HCT116 (cell line): ENCODE results near the gene CEP41. TPM values are rescaled to one million over a fixed set of nuclear protein-coding genes. Genes with fewer than 3 reads are reported as not detected.

ENCODE experiments used
- ATAC-seq: fragments of 200-7000 bp; cut with Tn5 transposase; 2 replicates; pipeline ENCODE4 v1.9.1; 2020; ENCODE audit warnings: mild to moderate bottlenecking, moderate library complexity
- BruUV-seq: library from RNA; stranded (reverse); fragments of 400-500 nt; replicated peaks from 2 replicates; lab custom pipeline; 2021; lab: Mats Ljungman, UMichigan
- CTCF ChIA-PET: fragments of 300-600 bp; sonication (Branson Sonifier 250); formaldehyde crosslinking; loops from one replicate; lab custom pipeline; 2021; ENCODE audit warnings: antibody characterized with exemption; lab: Charles Lee
- POLR2A ChIA-PET: fragments of 300-600, 350-600 bp; sonication (Branson Sonifier 250); formaldehyde crosslinking; loops from one replicate; lab custom pipeline; 2021; ENCODE audit warnings: antibody characterized with exemption; lab: Charles Lee
- RAD21 ChIA-PET, 2 experiments: fragments of 300-600 bp; sonication (Branson Sonifier 250); formaldehyde crosslinking; loops; one replicate each; lab custom pipeline; 2023; ENCODE audit warnings: low total read pairs in 2 of 2; ENCODE audit not compliant: uncharacterized antibody in 2 of 2, unreplicated experiment in 2 of 2, low non-redundant PET in 1 of 2; lab: Charles Lee
- DNase-seq: peaks from one replicate; pipeline ENCODE4 v3.0.0-alpha.2; 2010; ENCODE audit warnings: low read depth, low spot score
- H2AFZ ChIP-seq: fragments of 200-600 bp; shearing (Covaris generic), sonication (generic); 2 replicates; pipeline ENCODE4 v1.6.1; 2017; ENCODE audit warnings: low read depth, mixed run types, mixed read lengths, antibody characterized with exemption, low read length; ENCODE audit not compliant: poor library complexity, severe bottlenecking
- H3K27ac ChIP-seq: 2 replicates; pipeline ENCODE4 v1.5.1; 2012; ENCODE audit warnings: low read depth, low read length
- H3K27me3 ChIP-seq: fragments of 200-600 bp; sonication (generic); 2 replicates; pipeline ENCODE4 v1.6.1; 2016; ENCODE audit warnings: mixed run types, low read length, mixed read lengths; ENCODE audit not compliant: insufficient read depth
- H3K36me3 ChIP-seq, 2 experiments: fragments of 200-500 bp in 1 of 2; fragments of 200-600 bp in 1 of 2; sonication (Bioruptor generic) in 1 of 2; sonication (generic) in 1 of 2; 2 replicates each; pipeline versions ENCODE4 v1.5.1 to v1.6.1; 2014 to 2016; ENCODE audit warnings: low read length in 2 of 2, inconsistent platforms in 1 of 2, mixed read lengths in 1 of 2, mixed run types in 1 of 2; ENCODE audit not compliant: insufficient read depth in 2 of 2, control insufficient read depth in 1 of 2
- H3K4me1 ChIP-seq, 2 experiments: fragments of 200-600 bp in 1 of 2; sonication (generic) in 1 of 2; 2 replicates each; pipeline versions ENCODE4 v1.5.1 to v1.6.1; 2012 to 2017; ENCODE audit warnings: low read length in 2 of 2, inconsistent platforms in 1 of 2, mild to moderate bottlenecking in 1 of 2, mixed read lengths in 1 of 2, mixed run types in 1 of 2, moderate library complexity in 1 of 2; ENCODE audit not compliant: insufficient read depth in 2 of 2, control insufficient read depth in 1 of 2
- H3K4me2 ChIP-seq: fragments of 200-600 bp; sonication (generic); 2 replicates; pipeline ENCODE4 v1.6.1; 2017; ENCODE audit warnings: mixed run types, low read length, mixed read lengths
- H3K4me3 ChIP-seq, 2 experiments: fragments of 200-600 bp in 1 of 2; sonication (generic) in 1 of 2; replicated peaks in 1 of 2; 2 replicates each; pipeline ENCODE4 v1.5.1; 2011 to 2016; ENCODE audit warnings: low read length in 2 of 2, control low read depth in 1 of 2, low read depth in 1 of 2, mild to moderate bottlenecking in 1 of 2, mixed read lengths in 1 of 2, mixed run types in 1 of 2
- H3K79me2 ChIP-seq: fragments of 200-600 bp; sonication (generic); 2 replicates; pipeline ENCODE4 v1.6.1; 2017; ENCODE audit warnings: mild to moderate bottlenecking, mixed run types, low read length, moderate library complexity, mixed read lengths; ENCODE audit not compliant: insufficient read depth
- H3K9ac ChIP-seq: fragments of 200-600 bp; sonication (generic); 2 replicates; pipeline ENCODE4 v1.6.1; 2016; ENCODE audit warnings: low read length, mixed read lengths
- H3K9me2 ChIP-seq: fragments of 200-600 bp; sonication (generic), shearing (Covaris generic); 2 replicates; pipeline ENCODE4 v1.6.1; 2017; ENCODE audit warnings: mixed run types, mild to moderate bottlenecking, moderate library complexity; ENCODE audit not compliant: insufficient read depth
- H3K9me3 ChIP-seq, 2 experiments: fragments of 200-500 bp in 1 of 2; fragments of 200-600 bp in 1 of 2; sonication (Bioruptor generic) in 1 of 2; sonication (generic) in 1 of 2; 2 replicates each; pipeline ENCODE4 v1.6.1; 2014 to 2017; ENCODE audit warnings: low read length in 2 of 2, mixed read lengths in 2 of 2, inconsistent platforms in 1 of 2, low read depth in 1 of 2, mild to moderate bottlenecking in 1 of 2, mixed run types in 1 of 2, moderate library complexity in 1 of 2; ENCODE audit not compliant: control insufficient read depth in 1 of 2, insufficient read depth in 1 of 2
- H4K20me1 ChIP-seq: fragments of 200-600 bp; sonication (generic), shearing (Covaris generic); 2 replicates; pipeline ENCODE4 v1.6.1; 2017; ENCODE audit warnings: mixed run types, mild to moderate bottlenecking, moderate library complexity; ENCODE audit not compliant: insufficient read depth
- CEBPB ChIP-seq: IDR thresholded peaks from 2 replicates; pipeline ENCODE4 v1.6.1; 2012; ENCODE audit warnings: low read depth
- CTCF ChIP-seq, 3 experiments: fragments of 200-600 bp in 1 of 3; sonication (generic) in 1 of 3; IDR thresholded peaks in 2 of 3; conservative IDR thresholded peaks in 1 of 3; 2 replicates each; pipeline ENCODE4 v1.5.1; 2012 to 2017; ENCODE audit warnings: low read depth in 2 of 3, low read length in 2 of 3, antibody characterized with exemption in 1 of 3, borderline replicate concordance in 1 of 3, control low read depth in 1 of 3, mild to moderate bottlenecking in 1 of 3, mixed read lengths in 1 of 3, mixed run types in 1 of 3, moderate library complexity in 1 of 3; ENCODE audit not compliant: insufficient read depth in 1 of 3
- EGR1 ChIP-seq: IDR thresholded peaks from 2 replicates; pipeline ENCODE4 v1.6.1; 2012; ENCODE audit warnings: low read depth
- EZH2 ChIP-seq: fragments of 200-600 bp; sonication (generic); IDR thresholded peaks from 2 replicates; pipeline ENCODE4 v1.6.1; 2017; ENCODE audit warnings: antibody characterized with exemption, mixed run types
- JUND ChIP-seq: IDR thresholded peaks from 2 replicates; pipeline ENCODE4 v1.6.1; 2012
- MAX ChIP-seq: IDR thresholded peaks from 2 replicates; pipeline ENCODE4 v1.6.1; 2012
- RAD21 ChIP-seq: IDR thresholded peaks from 2 replicates; pipeline ENCODE4 v1.6.1; 2012; ENCODE audit warnings: low read depth, mild to moderate bottlenecking
- SP1 ChIP-seq: IDR thresholded peaks from 2 replicates; pipeline ENCODE4 v1.6.1; 2012; ENCODE audit warnings: low read depth
- SRF ChIP-seq: IDR thresholded peaks from 2 replicates; pipeline ENCODE4 v1.6.1; 2012; ENCODE audit warnings: low read depth
- TCF7L2 ChIP-seq: IDR thresholded peaks from 2 replicates; pipeline ENCODE4 v1.7.0; 2011; ENCODE audit warnings: borderline replicate concordance, inconsistent platforms; ENCODE audit not compliant: insufficient read depth, insufficient read length; ENCODE audit errors: extremely low read depth
- ZBTB33 ChIP-seq: IDR thresholded peaks from 2 replicates; pipeline ENCODE4 v1.6.1; 2011; ENCODE audit warnings: mild to moderate bottlenecking, low read length, moderate library complexity; ENCODE audit not compliant: insufficient replicate concordance; ENCODE audit errors: extremely low read depth
- ZFX ChIP-seq: fragments of 450-650 bp; IDR thresholded peaks from 2 replicates; pipeline ENCODE4 v1.6.1; 2017
- intact Hi-C: fragments of 100-400 bp; cut with micrococcal nuclease; formaldehyde crosslinking; loops from 2 replicates; pipeline ENCODE4 v1.10.0; 2022
- total RNA-seq: library from RNA; stranded (reverse); gene quantifications from one replicate; pipeline ENCODE4 v1.2.1, GENCODE V29; 2021; ENCODE audit not compliant: unreplicated experiment

Gene CEP41
- total RNA-seq, 1 experiment from 2014 or later = 13.6 TPM

- Histone ChIP-seq H3K4me3 (no peak overlapping the region), H3K27me3 (no peaks in the 10 kb centered on the region)
- POLR2A ChIA-PET = interaction anchor here (1.2 kb wide), 1 partner anchor 9 kb away, joined by 3 read pairs; no protein-coding TSS in a partner anchor
These were observed 39.7 kb downstream of the CEP41 start for GRCh38 chr7:130401101-130401500.

More at GRCh38 chr7:130401101-130401500, 39.7 kb downstream of the CEP41 start:
- H3K4me2 ChIP-seq = no peak overlapping the region
- BruUV-seq = no TSS peak
- ATAC-seq = no peak
- no peak overlapping the region for H2AFZ ChIP-seq
- H3K4me1 ChIP-seq = no peaks in the 10 kb centered on the region
- ChIA-PET RAD21 (no interaction called here), CTCF (no interaction called here)
- no peaks in the 10 kb centered on the region for H4K20me1 ChIP-seq
- intact Hi-C loops = no loop called here
- no peak overlapping the region for H3K27ac ChIP-seq
- H3K79me2 ChIP-seq = no peaks in the 10 kb centered on the region
- H3K9ac ChIP-seq = no peak overlapping the region
- no peak for DNase-seq
- TF ChIP-seq JUND (no peak), TCF7L2 (no peak), SRF (no peak), ZFX (no peak), ZBTB33 (no peak), SP1 (no peak), EZH2 (no peak), RAD21 (no peak), CTCF (IDR thresholded peaks at IDR 0.05 in 2 of 3, conservative IDR thresholded peaks at IDR 0.05 in 1 of 3; ENCODE audit: borderline replicate concordance in 1 of 3, insufficient read depth in 1 of 3, low read depth in 2 of 3, low read length in 2 of 3) (no peak), MAX (no peak), EGR1 (no peak), CEBPB (no peak)
- TF ChIP-seq, all 23 proteins: peak for 0
- H3K9me3 ChIP-seq = no peaks in the 10 kb centered on the region
- H3K36me3 ChIP-seq = no peaks in the 10 kb centered on the region
- H3K9me2 ChIP-seq = no peaks in the 10 kb centered on the region
